SU-DHL-6 (cell line): ENCODE data around the gene TBL3.

ENCODE experiments used
- CTCF ChIP-seq: fragments of 200-600 bp; sonication (generic); IDR thresholded peaks from one replicate; pipeline ENCODE4 v1.5.1; 2017; ENCODE audit warnings: antibody characterized with exemption, mild to moderate bottlenecking, low read length, moderate library complexity; ENCODE audit not compliant: insufficient read depth, poor library complexity, severe bottlenecking
- EZH2phosphoT487 ChIP-seq: fragments of 200-600 bp; sonication (generic), shearing (Covaris generic); conservative IDR thresholded peaks from 2 replicates; pipeline ENCODE4 v1.6.1; 2018; ENCODE audit warnings: mild to moderate bottlenecking, antibody characterized with exemption, low read length, moderate library complexity, mixed read lengths

GRCh38 chr16:2015117-2015946 lies 43.5 kb downstream of the TBL3 start:
- TF ChIP-seq EZH2phosphoT487, result no peak
- TF ChIP-seq CTCF, result no peak
